Body of pancreas (tissue), 4 donors: ENCODE data around the gene ALPP.
"Not testable (repeated sequence)": the region's sequence is repeated elsewhere in the genome, so short reads cannot be mapped to it uniquely, and the experiment has no call there.

Source experiments
- CTCF ChIP-seq, 7 experiments: fragments of 450-650 bp in 4 of 7; fragments of 200-600 bp in 3 of 7; sonication (generic) in 3 of 7; IDR thresholded peaks; one replicate each; pipeline ENCODE4 v1.5.1; 2016 to 2019; ENCODE audit warnings: antibody characterized with exemption in 7 of 7
- POLR2A ChIP-seq, 3 donors: fragments of 450-650 bp; IDR thresholded peaks; one replicate each; pipeline ENCODE4 v1.6.1; 2016; ENCODE audit warnings: antibody characterized with exemption in 3 of 3, mild to moderate bottlenecking in 2 of 3

GRCh38 chr2:232407428-232408150 lies 29.0 kb downstream of the ALPP start:
- not testable (repeated sequence) for TF ChIP-seq CTCF, POLR2A (IDR thresholded peaks at IDR 0.05)
